Measurements from ENCODE around the gene LGALS4.
"Not testable (repeated sequence)": the region's sequence is repeated elsewhere in the genome, so short reads cannot be mapped to it uniquely, and the experiment has no call there.

Gene LGALS4, protein sequence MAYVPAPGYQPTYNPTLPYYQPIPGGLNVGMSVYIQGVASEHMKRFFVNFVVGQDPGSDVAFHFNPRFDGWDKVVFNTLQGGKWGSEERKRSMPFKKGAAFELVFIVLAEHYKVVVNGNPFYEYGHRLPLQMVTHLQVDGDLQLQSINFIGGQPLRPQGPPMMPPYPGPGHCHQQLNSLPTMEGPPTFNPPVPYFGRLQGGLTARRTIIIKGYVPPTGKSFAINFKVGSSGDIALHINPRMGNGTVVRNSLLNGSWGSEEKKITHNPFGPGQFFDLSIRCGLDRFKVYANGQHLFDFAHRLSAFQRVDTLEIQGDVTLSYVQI

DNA sequence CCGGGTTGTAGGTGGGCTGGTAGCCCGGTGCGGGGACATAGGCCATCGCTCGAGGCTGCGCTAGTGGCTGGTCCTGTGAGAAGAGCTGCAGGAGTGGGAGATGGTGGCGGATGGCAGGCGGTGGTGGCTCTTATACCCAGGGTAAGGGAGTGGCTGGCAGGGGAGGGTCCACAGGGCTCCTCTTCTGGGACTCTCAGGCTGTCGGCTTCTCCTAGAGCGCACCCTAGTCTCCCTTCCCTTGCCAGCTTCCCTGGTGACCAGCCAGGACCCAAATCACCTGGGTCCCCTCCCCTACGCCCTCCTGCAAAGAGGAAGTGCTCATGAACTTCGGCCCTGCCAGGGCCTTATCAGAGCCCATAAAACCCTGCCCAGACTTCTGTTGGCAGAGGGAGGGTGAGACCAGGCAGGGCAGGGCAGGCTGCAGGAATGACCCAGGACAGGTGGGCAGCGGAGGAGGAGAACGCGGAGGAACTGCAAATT is at the start of gene LGALS4:
LGALS4 (minus strand) TSS at position 105 of the 480 bp plus-strand sequence; CDS start at position 46, 59 bp downstream.
- DNase-seq = no peak

DNA sequence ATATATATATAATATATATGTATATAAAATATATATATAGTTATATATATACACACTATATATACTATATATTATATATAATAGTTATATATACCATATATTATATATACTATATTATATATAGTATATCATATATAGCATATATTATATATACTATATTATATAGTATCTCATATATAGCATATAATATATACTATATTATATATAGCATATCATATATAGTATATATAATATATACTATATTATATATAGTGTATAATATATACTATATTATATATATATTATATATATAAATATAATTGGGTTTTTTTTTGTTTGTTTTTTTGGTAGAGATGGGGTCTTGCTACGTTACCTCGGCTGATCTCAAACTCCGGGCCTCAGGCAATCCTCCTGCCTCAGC is 48.6 kb upstream of the LGALS4 start:
- no peak for DNase-seq

DNA sequence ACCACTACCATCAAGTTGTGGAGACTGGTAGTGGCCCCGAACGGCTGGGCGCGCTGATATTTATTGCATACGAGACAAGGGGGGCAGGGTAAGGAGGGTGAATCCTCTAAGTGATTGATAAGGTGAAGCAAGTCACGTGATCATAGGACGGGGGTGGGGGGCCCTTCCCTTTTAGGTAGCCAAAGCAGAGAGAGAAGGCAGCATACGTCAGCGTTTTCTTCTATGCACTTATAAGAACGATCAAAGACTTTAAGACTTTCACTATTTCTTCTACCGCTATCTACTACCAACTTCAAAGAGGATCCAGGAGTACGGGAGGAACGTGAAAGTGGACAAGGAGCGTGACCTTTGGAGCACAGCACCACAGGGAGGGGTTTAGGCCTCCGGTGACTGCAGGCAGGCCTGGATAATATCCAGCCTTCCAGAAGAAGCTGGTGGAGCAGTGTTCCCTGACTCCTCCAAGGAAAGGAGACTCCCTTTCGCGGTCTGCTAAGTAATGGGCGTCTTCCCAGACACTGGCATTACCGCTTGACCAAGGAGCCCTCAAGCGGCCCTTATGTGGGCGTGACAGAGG is 47.0 kb upstream of the LGALS4 start:
- not testable (repeated sequence) for DNase-seq

DNA sequence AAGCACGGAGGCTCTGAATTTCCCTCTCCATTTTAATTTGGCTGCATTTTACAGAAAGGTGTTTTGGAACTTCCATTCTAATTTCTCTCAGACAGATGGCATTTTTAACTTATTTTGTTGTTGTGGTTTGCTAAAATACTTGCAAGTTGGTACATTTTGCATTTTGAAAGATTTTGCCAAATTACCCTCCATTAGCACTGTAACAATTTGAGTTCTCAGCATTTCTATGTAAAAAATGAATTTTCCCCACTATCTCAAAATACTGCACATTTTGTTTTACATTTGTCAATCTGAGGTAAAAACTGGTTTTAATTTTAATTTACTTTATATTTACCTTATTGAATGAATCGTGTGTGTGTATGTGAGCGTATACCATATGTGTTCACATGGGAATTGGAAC is 44.1 kb upstream of the LGALS4 start:
- DNase-seq = no peak

DNA sequence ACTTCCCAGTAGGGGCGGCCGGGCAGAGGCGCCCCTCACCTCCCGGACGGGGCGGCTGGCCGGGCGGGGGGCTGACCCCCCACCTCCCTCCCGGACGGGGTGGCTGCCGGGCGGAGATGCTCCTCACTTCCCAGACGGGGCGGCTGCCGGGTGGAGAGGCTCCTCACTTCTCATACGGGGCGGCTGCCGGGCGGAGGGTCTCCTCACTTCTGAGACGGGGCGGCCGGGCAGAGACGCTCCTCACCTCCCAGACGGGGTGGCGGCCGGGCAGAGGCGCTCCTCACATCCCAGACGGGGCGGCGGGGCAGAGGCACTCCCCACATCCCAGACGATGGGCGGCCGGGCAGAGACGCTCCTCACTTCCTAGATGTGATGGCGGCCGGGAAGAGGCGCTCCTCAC is 43.0 kb upstream of the LGALS4 start:
- DNase-seq = not testable (repeated sequence)

DNA sequence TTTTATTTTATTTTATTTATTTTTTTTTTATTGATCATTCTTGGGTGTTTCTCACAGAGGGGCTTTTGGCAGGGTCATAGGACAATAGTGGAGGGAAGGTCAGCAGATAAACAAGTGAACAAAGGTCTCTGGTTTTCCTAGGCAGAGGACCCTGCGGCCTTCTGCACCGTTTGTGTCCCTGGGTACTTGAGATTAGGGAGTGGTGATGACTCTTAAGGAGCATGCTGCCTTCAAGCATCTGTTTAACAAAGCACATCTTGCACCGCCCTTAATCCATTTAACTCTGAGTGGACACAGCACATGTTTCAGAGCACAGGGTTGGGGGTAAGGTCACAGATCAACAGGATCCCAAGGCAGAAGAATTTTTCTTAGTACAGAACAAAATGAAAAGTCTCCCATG is 42.2 kb upstream of the LGALS4 start:
- DNase-seq = not testable (repeated sequence)

DNA sequence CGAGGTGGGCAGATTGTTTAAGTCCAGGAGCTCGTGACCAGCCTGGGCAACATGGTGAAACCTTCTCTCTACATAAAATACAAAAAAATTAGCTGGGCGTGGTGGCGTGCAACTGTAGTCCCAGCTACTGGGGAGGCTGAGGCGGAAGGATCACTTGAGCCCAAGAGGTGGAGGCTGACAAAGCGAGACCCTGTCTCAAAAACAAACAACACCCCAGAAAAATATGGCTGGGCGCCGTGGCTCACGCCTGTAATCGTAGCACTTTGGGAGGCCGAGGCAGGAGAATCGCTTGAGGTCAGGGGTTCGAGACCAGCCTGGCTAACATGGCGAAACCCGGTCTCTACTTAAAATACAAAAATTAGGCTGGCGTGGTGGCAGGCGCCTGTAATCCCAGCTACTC is 40.5 kb upstream of the LGALS4 start:
- DNase-seq = no peak

DNA sequence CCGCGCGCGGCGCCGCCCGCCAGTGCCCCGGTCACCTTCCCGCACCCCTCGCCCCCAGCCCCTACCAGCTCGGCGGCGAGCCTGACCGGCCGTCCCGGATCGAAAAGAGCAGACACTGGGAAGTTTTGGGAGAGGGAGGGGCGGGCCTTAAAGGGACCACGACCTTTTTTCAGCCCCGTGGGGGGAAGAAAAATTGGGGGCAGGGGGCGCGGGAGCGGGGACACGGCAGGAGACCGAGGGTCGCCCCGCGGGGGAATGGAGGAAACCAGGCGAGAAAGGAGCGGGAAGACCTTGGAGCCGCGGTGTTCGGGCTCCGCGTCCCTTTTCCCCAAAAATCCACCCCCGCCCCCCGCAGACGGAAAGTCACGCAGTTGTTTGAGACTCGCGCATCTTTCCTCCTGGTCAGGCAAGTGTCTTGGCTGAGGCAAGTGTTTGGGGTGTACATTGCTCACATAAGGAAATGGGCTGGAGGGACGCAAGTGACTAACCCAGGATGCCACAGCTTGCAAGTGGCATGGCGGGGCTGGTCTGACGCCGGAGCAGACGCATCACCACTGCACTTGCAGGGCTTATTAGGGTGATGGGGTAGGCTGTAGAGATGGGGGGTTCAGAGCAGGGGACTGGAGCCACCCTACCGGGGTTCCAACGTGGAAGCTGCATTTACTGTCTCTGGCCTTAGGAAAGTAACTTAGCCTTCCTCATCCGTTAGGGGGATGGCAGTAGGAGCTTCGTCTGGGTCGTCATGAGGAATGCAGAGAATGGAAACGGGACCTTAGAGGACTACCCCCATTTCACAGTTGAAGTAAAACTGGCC is 39.7 kb upstream of the LGALS4 start:
- DNase-seq = peak; percentile 67

DNA sequence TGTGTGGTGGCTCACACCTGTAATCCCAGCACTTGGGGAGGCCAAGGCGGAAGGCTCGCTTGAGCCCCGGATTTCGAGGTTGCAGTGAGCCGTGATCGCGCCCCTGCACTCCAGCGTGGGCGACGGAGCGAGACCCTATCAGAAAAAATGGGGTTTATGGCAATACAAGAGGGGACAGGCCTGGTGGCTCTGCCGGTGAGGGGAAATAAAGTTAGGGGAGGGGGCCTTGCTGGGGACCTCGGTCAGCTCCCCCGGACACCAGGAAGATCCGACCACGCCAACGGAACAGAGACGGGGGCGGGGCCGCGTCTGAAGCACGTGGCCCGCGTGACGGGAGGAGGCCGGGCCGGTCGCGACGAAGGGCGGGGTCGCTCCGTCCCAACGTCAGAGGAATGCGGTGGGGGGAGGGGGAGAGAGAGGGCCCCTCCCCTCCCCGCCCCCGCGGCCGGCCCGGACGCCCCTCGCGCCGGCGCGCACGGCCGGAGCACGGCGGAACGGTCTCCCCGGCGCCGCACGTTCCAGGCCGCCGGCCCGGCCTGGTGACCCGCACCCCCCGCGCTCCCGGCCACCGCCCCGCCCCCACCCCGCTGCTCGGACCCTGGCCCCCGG is 39.0 kb upstream of the LGALS4 start:
- DNase-seq = peak; percentile 92

DNA sequence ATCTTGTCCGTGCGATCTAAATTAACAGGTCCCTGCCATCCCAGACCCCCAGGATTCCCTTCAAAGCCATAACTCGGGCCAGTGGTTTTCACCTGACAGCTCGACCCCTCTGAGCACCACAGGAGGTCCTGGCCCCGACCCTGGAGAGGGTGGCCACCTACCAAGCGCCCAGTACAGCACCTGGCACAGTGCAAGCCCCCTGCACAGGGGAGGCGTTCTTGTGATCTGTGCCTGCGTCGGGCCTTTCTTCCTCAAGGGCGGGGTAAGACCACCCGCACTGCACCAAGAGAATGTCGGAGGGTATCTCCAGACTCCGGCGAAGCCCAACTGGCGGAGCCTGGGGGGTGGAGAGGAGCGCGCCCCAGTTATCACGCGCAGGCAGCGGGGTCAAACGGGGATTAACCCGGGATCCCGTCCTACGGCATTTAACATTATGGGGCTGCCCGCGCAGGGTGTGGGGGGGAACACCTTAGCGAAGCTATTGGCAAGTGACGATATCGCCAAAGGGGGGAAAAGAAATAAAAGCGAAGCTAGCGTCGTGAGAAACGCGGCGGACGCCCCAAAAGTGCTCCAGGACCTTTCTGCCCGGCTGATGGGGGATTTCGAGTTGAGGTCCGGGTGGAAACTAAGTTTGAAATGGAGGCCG is 38.4 kb upstream of the LGALS4 start:
- peak; percentile 37 for DNase-seq

DNA sequence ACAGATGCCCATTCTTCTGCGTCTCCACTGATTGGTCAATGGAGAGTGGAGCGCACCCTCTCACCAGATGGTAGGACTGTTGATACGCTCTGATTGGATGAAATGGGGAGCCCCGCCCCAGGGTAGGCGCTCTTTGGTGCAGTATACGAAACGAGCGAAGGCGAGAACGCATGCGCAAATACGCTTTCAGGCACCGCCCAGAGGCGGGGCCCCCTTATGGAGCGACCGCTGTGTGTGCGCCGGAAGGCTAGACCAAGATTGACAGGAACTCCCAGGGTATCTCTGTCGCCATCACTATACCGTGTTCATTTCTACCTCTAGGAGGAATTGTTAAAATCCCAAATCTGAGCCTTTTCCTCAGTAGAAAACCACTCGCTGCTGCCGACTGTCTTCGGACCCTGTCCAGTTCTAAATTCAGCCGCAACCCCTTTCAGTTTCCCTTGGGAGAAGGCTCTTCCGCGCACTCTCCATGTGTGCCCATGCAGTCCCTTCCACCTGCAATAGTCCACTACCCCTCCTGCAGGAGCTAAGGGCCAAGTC is 37.8 kb upstream of the LGALS4 start:
- peak; percentile 99 for DNase-seq

DNA sequence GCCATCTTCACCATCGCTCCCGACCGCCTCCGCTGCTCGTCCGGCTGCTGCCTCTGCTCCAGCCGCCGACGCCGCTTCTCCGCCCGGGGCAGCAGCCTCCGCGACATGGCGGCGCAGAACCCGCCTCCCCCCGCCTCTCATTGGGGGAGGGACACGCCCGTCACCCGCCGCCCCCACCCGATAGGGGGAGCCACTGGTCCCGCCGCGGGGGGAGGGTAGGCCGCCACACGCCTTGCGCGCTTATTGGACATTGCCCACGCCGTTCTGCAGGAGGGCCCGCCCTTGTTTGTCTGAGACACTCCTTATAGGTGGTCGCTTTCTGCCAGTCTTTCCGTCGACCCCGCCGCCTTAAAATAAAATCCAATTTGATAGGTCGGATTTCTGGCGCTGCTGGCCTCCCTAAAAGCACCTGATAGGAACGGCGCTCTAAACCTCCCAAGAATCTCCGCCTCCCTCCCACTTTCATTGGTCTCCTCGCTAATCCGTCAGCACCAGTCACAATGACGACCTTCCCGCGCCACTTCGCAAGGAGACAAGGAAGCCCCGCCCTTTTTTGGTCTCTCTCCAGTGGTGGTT is 37.2 kb upstream of the LGALS4 start, which contains the start of gene HNRNPL:
HNRNPL (minus strand) TSS at position 127 of the 576 bp plus-strand sequence; CDS start at position 107, 20 bp downstream.
- peak; percentile 99 for DNase-seq

DNA sequence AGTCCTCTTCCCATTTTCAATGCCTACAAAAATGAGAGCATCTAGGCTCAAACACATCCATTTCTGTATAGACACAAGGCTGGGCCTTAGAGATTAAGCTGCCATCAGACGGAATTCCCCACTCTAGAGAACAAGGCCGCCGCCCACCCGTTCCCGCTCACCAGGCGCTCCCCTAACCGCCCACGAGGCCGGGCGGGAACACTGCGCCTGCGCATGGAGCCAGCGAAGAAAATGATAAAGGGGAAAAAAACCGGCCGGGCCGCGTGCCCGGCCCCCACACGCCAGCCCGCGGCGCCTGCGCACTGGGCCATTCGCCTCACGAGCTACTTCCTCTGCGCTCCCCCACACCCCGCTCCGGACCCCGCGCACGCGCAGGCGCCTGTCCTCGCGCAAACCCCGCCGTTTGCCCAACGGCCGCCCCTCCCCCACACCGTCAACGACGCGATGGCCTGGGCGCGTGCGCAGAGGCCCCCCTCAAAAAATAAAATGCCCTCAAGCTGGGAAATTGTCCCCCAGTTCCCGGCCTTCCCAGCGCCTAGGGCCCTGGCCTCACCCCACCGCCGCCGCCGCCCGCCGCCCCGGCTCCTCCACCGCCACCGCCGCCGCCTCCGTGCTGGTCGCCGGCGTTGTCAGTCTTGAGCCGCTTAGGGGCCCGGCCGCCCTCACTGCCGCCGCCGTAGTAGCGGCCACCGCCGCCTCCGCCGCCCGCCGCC is 36.6 kb upstream of the LGALS4 start:
- DNase-seq = peak; percentile 99

DNA sequence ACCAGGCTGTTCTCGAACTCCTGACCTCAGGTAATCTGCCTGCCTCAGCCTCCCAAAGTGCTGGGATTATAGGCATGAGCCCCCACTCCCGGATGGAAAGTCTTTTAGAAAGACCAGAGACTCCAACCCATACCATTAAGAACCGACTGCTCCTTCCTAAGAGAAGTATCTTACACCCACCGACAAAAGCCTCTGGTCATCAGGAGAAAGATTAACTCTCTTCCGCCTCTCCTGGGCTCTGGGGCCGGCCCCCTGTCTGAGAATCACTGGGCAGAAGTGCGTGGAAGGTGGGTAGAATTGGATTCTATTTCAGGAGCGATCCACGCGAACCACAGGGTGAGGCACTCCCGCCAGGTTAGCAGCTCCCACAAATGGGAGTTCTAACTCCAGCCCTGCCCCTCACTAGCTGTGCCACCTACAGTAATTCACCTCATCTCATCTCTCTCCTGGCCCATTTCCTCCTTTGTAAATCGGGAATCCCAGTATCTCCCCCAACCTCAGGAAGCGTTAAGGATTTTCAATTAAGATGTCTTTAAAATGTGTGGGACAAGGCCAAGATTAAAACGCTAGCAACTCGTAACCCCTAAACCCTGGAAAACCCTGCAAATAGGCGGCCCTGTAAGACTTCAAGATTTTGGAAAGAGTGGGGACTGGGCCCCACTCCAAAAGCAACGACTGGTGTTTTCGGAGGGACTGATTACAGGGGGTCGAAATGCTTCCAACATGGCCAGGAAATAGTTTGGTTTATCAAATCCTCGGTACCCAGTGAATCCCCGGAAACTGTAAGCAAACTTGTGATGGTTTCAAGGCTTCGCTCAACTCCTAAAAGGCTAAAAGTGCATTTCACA is 35.8 kb upstream of the LGALS4 start:
- no peak for DNase-seq

DNA sequence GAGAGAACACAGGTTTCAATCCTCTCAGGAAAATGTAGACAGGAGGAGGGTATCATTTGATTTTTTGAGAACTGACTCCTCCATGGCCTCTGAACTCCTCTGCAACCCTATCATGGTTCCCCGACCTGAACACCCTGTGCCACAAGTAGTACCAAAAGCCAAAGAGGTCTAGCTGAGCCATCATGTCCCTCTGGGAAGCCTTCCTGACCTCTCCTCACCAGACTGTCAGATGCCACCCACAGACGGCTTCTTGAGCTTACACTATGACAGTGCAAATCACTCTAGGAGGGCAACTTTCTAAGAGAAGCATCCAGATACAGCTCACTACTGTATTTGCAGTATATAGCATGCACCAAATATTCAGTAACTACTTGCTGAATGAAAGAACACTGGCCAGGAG is 33.4 kb upstream of the LGALS4 start:
- no peak for DNase-seq

DNA sequence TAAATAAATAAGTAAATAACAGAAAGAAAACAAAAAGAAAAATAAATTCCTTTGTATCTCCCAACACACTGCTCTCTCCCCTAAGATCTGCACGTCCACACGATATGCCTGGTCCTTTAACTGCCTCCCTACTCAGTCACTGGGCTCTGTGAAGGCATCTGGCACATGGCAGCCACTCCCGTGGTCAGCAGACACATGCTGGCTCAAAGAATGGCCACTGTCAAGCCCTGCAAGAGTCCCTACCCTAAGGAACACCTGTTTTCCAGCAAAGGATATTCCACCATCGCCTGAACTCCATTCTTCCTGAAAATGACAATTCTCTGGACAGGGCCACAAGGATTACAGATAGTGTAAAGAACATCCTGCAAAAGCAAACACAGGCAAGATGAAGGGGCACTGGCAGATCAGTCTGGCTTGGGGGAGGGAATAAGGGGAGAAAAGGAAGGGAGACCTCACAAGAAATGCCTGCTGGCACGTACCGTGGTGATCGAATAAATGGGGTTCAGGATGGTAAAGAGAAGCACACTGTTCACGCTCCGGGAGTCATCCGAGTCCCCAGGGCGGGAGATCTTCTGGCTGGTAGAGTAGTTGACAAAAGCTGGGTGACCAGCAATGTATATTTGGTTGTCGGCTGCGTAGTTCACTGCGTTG is 32.8 kb upstream of the LGALS4 start:
- no peak for DNase-seq

DNA sequence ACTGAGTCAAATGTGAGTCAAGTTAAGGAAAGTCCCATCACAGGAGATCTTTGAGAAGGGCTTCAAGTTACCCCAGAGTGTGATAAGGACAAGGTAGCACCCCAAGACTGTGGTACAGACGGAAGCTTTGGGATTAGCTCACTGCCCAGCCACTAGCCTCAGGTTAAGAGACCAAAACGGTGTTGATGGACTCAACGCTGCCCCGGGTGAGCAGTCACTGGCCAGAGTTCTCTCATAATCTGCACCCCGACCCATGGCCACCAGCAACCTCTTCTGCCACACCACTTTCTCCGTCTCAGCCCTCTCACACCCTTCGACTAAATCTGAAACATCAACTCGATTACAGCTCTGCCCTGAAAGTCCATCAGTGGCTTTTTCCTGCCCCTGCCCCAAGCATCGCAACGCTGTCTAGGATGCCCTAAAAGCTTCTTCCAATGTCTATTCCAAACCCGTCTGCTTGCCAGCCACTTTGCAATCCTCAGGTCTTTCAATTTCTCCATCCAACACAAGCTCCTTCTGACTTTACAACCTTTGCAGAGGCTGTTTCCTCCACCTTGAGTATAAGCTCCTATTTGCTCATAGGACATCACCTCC is 31.4 kb upstream of the LGALS4 start:
- no peak for DNase-seq

DNA sequence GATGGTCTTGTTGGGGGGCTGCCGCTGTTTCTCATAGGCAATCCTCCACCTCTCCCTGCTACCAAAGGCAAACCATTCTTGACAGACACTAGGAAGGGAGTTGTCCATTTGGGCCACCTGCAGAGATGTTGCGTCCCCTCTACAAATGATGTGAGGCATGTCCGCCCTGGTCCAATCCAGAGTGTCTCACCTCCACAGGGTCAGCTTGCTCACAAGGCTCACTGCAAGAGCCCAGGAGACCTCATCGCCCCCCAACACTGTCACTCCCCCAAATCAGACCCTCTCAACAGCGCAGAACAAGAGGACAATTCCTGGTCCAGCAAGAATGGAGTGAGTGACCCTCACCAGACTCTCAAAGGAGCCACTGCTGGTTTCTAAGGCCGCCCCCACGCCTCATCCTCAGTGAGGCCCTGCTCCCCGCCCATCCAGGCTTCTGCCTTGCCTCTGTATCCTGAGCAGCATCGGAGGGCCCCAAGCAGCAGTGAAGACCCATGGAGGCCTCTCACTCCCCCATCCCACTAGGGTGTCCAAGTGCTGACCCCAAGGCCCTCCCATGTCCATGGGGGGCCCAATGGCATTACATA is 30.5 kb upstream of the LGALS4 start:
- no peak for DNase-seq
